HFFc6 (cell line): ENCODE results near the gene RFC4. TPM values are rescaled to one million over a fixed set of nuclear protein-coding genes. Genes with fewer than 3 reads are reported as not detected.
"Not testable (repeated sequence)": the region's sequence is repeated elsewhere in the genome, so short reads cannot be mapped to it uniquely, and the experiment has no call there.

Experiments
- DNase-seq: peaks from one replicate; pipeline ENCODE4 v3.0.0-alpha.2; 2018
- H3K27ac Mint-ChIP-seq: 2 replicates; pipeline ENCODE4 v1.8.0; 2020; ENCODE audit warnings: mild to moderate bottlenecking, mixed read lengths
- H3K27me3 Mint-ChIP-seq: 2 replicates; pipeline ENCODE4 v1.8.0; 2021; ENCODE audit warnings: mild to moderate bottlenecking, moderate library complexity, mixed read lengths; ENCODE audit not compliant: insufficient read depth
- H3K36me3 Mint-ChIP-seq: 2 replicates; pipeline ENCODE4 v1.8.0; 2021; ENCODE audit warnings: low read depth, mixed read lengths
- H3K4me1 Mint-ChIP-seq: 2 replicates; pipeline ENCODE4 v1.8.0; 2020; ENCODE audit warnings: low read depth, mixed read lengths
- H3K4me3 Mint-ChIP-seq: 2 replicates; pipeline ENCODE4 v1.8.0; 2020; ENCODE audit warnings: mild to moderate bottlenecking, moderate library complexity, mixed read lengths
- H3K9me3 Mint-ChIP-seq: 2 replicates; pipeline ENCODE4 v1.8.0; 2020; ENCODE audit warnings: mild to moderate bottlenecking, mixed read lengths
- long read RNA-seq: library from polyadenylated mRNA; unstranded; transcript quantifications from one replicate; pipeline ENCODE4 v2.0.0, GENCODE V29; 2019
- total RNA-seq, 6 experiments: library from RNA; stranded (reverse); fragmentation: NEBNext Ultra II Directional; extraction: Animal tissue kit (Norgen Biotek cat#: 25700); gene quantifications; 2 replicates in 1 of 6; 3 replicates in 5 of 6; pipeline ENCODE4 v1.2.3, GENCODE V29; 2021
- TF ChIP-seq, protein P1 (sequence below): fragments of 200-600 bp; sonication (generic); IDR thresholded peaks from 2 replicates; pipeline ENCODE4 v1.5.0; 2021; ENCODE audit warnings: antibody characterized with exemption, mild to moderate bottlenecking

RFC4 gene, protein sequence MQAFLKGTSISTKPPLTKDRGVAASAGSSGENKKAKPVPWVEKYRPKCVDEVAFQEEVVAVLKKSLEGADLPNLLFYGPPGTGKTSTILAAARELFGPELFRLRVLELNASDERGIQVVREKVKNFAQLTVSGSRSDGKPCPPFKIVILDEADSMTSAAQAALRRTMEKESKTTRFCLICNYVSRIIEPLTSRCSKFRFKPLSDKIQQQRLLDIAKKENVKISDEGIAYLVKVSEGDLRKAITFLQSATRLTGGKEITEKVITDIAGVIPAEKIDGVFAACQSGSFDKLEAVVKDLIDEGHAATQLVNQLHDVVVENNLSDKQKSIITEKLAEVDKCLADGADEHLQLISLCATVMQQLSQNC
- 10 to 100 TPM; 13.3 to 27.9 (median 25.7) TPM for total RNA-seq
- long read RNA-seq, transcript RFC4-201 (11 exons, 1,384 nt), result major isoform, 10 of 16 reads
- long read RNA-seq, partial matches to known transcripts, result 0 of 16 reads
- long read RNA-seq, other reads (novel, unspliced or antisense), result 3 of 16 reads

DNA sequence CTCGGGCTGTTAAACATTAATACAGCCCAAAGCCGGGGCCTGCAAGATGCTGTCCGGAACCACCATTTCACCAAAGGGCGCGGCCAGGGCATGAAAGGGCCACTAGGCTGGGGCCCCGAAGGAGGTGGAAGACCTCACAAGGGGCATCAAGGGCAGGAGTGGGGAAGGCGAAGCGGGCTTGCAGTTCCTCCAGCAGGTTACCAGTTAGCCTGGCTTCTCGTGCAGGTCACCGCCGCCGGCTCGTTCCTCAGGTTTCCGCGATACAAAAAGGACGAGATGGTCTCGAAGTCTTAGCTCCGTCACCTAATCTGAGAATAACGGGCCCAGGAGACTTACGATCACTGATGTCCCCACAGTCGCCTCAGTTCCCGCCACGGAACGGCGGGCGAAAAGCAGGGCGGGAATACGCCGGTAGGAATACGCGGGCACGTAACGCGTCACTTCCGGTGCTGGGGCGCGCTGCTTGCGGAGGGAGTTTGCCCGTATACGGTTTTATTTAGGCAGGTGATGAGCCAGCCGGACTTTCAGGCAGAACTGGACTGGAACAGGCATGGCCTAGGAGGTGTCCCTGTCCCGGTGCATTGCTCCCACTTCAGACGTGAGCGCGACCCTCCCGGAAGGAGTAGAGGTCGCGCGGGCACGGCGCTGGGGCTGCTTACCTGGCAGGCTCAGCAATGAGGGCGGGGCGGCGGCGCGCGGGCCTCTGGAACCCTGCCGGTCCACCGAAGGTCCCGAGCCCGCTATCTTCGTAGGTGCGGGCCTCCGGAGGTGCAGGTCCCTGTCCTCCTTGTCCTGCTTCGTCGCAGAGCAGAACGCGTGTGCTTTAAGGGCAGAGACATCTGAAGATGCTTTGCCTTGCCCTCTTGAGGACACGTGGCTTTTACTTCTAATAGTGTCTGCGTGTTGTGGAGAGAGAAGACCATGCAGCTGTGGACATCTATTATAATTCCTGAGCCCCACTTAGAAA, at the start of gene RFC4:
TSS of gene RFC4 (minus strand) at position 394 of the 967 bp plus-strand sequence. CDS start 1,769 bp downstream, outside the sequence.
- TF ChIP-seq, protein P1, sequence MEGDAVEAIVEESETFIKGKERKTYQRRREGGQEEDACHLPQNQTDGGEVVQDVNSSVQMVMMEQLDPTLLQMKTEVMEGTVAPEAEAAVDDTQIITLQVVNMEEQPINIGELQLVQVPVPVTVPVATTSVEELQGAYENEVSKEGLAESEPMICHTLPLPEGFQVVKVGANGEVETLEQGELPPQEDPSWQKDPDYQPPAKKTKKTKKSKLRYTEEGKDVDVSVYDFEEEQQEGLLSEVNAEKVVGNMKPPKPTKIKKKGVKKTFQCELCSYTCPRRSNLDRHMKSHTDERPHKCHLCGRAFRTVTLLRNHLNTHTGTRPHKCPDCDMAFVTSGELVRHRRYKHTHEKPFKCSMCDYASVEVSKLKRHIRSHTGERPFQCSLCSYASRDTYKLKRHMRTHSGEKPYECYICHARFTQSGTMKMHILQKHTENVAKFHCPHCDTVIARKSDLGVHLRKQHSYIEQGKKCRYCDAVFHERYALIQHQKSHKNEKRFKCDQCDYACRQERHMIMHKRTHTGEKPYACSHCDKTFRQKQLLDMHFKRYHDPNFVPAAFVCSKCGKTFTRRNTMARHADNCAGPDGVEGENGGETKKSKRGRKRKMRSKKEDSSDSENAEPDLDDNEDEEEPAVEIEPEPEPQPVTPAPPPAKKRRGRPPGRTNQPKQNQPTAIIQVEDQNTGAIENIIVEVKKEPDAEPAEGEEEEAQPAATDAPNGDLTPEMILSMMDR, result no peak
- Mint-ChIP-seq H3K4me3 (peak within 1 kb of the TSS; percentile 93), H3K36me3 (peaks cover 5% of the 10 kb centered on the region; the same call in 1 of the 2 replicates), H3K27me3 (no peaks in the 10 kb centered on the region), H3K4me1 (peaks cover 22% of the 10 kb centered on the region), H3K27ac (peak within 1 kb of the TSS; percentile 68), H3K9me3 (no peaks in the 10 kb centered on the region)
- peak; percentile 49 for DNase-seq

DNA sequence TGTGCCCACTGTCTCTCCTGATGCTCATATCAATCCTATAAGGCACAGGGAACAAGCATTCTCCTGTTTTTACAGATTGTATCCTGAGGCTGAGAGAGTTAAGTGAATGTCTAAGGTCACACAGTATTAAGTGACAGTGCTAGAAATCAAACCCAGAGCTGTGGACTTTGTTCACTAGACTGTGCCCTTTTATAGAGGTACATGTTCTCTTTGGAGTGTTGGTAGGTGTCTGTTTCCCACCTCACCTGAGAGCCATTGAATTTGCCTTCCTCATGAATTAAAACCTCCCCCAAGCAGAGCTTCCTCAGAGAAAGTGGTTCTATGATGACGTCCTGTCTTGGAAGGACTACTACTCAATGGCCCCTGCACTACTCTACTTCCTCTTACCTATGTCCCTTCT, 48.7 kb upstream of the RFC4 start:
- Mint-ChIP-seq H3K9me3 (no peaks in the 10 kb centered on the region), H3K4me1 (no peaks in the 10 kb centered on the region), H3K27me3 (peaks cover 19% of the 10 kb centered on the region), H3K27ac (no peak overlapping the region), H3K36me3 (no peaks in the 10 kb centered on the region), H3K4me3 (no peak overlapping the region)
- DNase-seq, result no peak
- TF ChIP-seq, protein P1, result no peak

DNA sequence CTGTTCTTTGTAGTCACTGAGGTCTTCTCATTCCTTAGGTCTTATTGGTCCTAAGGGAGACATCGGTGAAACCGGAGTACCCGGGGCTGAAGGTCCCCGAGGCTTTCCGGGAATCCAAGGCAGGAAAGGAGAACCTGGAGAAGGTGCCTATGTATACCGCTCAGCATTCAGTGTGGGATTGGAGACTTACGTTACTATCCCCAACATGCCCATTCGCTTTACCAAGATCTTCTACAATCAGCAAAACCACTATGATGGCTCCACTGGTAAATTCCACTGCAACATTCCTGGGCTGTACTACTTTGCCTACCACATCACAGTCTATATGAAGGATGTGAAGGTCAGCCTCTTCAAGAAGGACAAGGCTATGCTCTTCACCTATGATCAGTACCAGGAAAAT, 47.9 kb upstream of the RFC4 start:
- no peak for DNase-seq
- peaks cover 19% of the 10 kb centered on the region for H3K27me3 Mint-ChIP-seq
- no peak overlapping the region for H3K4me3 Mint-ChIP-seq
- no peaks in the 10 kb centered on the region for H3K4me1 Mint-ChIP-seq
- no peaks in the 10 kb centered on the region for H3K36me3 Mint-ChIP-seq
- H3K9me3 Mint-ChIP-seq, result no peaks in the 10 kb centered on the region
- H3K27ac Mint-ChIP-seq, result no peak overlapping the region
- TF ChIP-seq, protein P1, result no peak

DNA sequence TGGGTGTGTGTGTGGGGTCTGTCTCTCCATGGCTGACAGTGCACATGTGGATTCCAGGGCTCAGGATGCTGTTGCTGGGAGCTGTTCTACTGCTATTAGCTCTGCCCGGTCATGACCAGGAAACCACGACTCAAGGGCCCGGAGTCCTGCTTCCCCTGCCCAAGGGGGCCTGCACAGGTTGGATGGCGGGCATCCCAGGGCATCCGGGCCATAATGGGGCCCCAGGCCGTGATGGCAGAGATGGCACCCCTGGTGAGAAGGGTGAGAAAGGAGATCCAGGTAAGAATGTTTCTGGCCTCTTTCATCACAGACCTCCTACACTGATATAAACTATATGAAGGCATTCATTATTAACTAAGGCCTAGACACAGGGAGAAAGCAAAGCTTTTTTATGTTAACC, 46.7 kb upstream of the RFC4 start:
- Mint-ChIP-seq H3K9me3 (no peaks in the 10 kb centered on the region), H3K36me3 (no peaks in the 10 kb centered on the region), H3K27ac (no peak overlapping the region), H3K4me3 (no peak overlapping the region), H3K4me1 (no peaks in the 10 kb centered on the region), H3K27me3 (peaks cover 19% of the 10 kb centered on the region)
- TF ChIP-seq, protein P1, result no peak
- no peak for DNase-seq

DNA sequence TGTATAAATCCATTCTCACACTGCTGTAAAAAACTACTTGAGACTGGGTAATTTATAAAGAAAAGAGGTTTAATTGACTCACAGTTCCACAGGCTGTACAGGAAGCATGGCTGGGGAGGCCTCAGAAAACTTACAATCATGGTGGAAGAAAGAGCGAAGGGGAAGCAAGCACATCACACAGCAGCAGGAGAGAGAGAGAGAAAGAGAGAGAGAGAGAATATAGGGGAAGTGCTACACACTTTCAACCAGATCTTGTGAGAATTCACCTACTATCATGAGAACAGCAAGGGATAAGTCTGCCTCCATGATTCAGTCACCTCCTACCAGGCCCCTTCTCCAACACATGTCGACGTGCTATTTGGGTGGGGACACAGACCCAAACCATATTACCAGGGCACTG, 45.6 kb upstream of the RFC4 start:
- peaks cover 23% of the 10 kb centered on the region for H3K27me3 Mint-ChIP-seq
- DNase-seq, H3K4me1 Mint-ChIP-seq, H3K27ac Mint-ChIP-seq, H3K36me3 Mint-ChIP-seq, H3K4me3 Mint-ChIP-seq, H3K9me3 Mint-ChIP-seq: not testable (repeated sequence)
